Stimulated activated naive CD8-positive, alpha-beta T cell treated with anti-CD3 and anti-CD28 coated beads, Interleukin-15, Interleukin-2, amounts not matched to agents 100 ng/mL and 50 ng/mL, for 24 hours (primary cell): ENCODE data around the gene A3GALT2.

Experiments used
- H3K27ac Mint-ChIP-seq: one replicate; pipeline ENCODE4 v1.8.0; 2021; ENCODE audit warnings: mild to moderate bottlenecking, mixed read lengths
- H3K27me3 Mint-ChIP-seq: one replicate; pipeline ENCODE4 v1.8.0; 2021; ENCODE audit warnings: mixed read lengths
- H3K36me3 Mint-ChIP-seq: one replicate; pipeline ENCODE4 v1.8.0; 2021; ENCODE audit warnings: low read depth, mixed read lengths
- H3K4me1 Mint-ChIP-seq: one replicate; pipeline ENCODE4 v1.8.0; 2021; ENCODE audit warnings: low read depth, mixed read lengths
- H3K4me3 Mint-ChIP-seq: one replicate; pipeline ENCODE4 v1.8.0; 2021; ENCODE audit warnings: mild to moderate bottlenecking, mixed read lengths
- H3K9me3 Mint-ChIP-seq: one replicate; pipeline ENCODE4 v1.8.0; 2021; ENCODE audit warnings: mixed read lengths

A3GALT2 gene

DNA sequence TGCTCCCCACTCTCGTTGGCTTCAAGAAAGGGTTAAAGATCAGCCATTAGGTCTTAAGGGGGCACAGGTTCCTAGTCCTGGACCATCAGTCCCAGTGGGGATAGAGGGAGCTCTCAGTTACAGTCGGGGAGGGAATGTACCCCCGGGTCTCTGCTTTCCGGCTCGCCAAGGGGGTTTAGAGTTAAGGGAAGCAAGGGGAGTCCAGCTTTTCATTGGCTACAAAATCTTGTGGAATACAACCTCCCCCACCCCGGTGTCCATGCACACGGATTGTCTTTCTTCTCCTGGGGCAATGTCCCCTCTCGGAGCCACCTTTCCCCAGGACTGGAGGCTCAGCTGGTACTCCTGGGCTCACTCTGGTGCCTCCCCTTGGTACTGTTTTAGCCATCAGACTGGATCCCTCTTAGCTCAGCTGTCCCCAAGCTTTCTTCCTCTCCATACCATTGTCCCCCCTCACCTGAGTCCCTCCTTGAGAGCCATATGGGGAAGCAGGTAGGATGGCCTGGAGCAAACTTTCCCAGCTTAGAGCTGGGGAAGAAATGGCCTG lies at the start of gene A3GALT2:
TSS of gene A3GALT2 (minus strand) at position 480 of the 547 bp plus-strand sequence. CDS start at position 480, 0 bp downstream.
- H3K9me3 Mint-ChIP-seq, result no peaks in the 10 kb centered on the region
- no peaks in the 10 kb centered on the region for H3K4me1 Mint-ChIP-seq
- peaks cover 13% of the 10 kb centered on the region for H3K36me3 Mint-ChIP-seq
- H3K4me3 Mint-ChIP-seq, result no peak within 1 kb of the TSS
- H3K27me3 Mint-ChIP-seq, result no peaks in the 10 kb centered on the region
- no peak within 1 kb of the TSS for H3K27ac Mint-ChIP-seq

DNA sequence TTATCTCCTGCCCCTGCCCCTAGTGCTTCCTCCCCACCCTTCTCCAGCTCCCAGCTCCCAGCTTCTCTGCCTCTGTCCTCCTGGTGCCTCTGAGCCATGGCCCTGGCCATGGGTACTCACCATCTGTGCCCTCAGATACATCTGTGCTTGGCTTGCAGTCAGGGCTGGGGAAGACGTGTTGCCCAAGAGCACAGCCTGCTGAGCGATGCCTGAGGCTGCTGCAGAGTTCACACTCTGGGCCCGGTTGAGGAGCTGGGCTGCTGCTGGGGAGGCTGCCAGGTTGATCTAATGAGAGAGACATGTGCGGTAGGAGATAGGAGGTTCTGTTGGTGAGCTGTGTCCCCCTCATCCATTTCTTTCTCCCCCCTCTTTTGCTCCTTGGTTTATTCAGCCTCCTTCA lies 49.4 kb upstream of the A3GALT2 start:
- Mint-ChIP-seq H3K27me3 (no peaks in the 10 kb centered on the region), H3K27ac (no peak overlapping the region), H3K36me3 (no peaks in the 10 kb centered on the region), H3K4me1 (peaks cover 4% of the 10 kb centered on the region), H3K9me3 (no peaks in the 10 kb centered on the region), H3K4me3 (no peak overlapping the region)

DNA sequence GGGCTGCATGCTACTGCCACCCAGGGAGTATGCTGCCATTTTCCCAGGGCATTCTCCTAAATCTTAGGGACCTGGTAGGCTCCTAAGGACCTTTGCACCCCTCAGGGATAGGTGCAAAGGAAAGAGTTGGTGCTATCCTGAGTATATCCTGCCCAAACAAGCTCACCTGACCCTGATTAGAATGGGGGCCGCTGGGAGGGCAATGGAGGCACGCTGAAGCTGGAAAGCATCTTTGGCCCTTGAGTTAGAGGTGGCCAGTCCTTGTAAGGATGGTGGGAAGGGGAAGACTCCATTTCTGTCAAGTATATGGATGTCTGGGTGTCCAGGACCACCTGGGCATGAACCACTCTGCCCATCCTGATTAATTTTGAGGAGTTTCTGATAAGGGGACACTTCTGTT lies 48.9 kb upstream of the A3GALT2 start:
- no peaks in the 10 kb centered on the region for H3K27me3 Mint-ChIP-seq
- H3K4me3 Mint-ChIP-seq, result no peak overlapping the region
- H3K27ac Mint-ChIP-seq, result no peak overlapping the region

DNA sequence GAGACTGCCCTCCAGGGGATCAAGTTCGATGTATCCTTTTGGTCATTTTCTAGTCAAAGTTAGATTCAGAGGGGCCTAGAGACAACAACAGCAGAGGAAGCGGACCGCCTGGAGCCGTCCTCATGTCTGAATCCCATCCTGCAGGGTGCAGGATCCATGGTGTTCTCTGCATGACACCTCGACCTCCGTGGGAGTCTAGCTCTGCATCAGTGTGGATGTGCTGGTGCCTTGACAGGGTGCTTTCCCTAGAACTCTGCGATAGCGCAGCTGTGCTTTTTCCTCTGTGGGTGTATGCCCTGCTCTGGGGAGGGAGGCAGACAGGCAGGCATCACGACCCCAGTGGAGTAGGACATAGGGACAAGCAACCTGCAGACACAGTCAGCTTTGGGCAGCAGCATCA lies 48.2 kb upstream of the A3GALT2 start:
- Mint-ChIP-seq H3K27me3 (no peaks in the 10 kb centered on the region), H3K27ac (no peak overlapping the region)

More for the DNA sequence above, 48.9 kb upstream of the A3GALT2 start:
- Mint-ChIP-seq H3K4me1 (peaks cover 4% of the 10 kb centered on the region), H3K9me3 (no peaks in the 10 kb centered on the region), H3K36me3 (no peaks in the 10 kb centered on the region)

DNA sequence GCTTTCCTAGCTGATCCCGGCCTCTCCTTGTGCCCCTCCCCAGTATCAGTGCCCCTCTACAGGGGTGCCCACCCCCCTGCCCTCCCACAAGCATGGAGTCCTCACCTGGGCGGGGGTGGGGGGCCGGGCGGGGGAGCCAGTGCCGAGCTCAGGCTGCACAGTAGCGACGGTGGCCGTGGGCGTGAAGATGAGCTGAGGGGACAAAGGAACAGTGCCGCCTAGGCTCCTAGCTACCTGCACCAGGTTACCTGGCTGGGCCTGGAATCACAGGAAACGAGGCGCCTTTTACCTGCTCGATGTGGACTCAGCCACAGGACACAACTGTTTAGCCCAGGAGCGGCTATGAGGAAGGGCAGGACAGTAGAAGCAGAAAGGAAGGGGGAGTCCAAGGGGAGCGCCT lies 47.5 kb upstream of the A3GALT2 start:
- H3K27me3 Mint-ChIP-seq, result no peaks in the 10 kb centered on the region
- no peak overlapping the region for H3K27ac Mint-ChIP-seq
- no peak overlapping the region for H3K4me3 Mint-ChIP-seq
- no peaks in the 10 kb centered on the region for H3K36me3 Mint-ChIP-seq
- H3K4me1 Mint-ChIP-seq, result peaks cover 4% of the 10 kb centered on the region
- H3K9me3 Mint-ChIP-seq, result no peaks in the 10 kb centered on the region

More for the DNA sequence above, 48.2 kb upstream of the A3GALT2 start:
- H3K9me3 Mint-ChIP-seq, result no peaks in the 10 kb centered on the region
- no peaks in the 10 kb centered on the region for H3K36me3 Mint-ChIP-seq
- peaks cover 4% of the 10 kb centered on the region for H3K4me1 Mint-ChIP-seq
- no peak overlapping the region for H3K4me3 Mint-ChIP-seq

DNA sequence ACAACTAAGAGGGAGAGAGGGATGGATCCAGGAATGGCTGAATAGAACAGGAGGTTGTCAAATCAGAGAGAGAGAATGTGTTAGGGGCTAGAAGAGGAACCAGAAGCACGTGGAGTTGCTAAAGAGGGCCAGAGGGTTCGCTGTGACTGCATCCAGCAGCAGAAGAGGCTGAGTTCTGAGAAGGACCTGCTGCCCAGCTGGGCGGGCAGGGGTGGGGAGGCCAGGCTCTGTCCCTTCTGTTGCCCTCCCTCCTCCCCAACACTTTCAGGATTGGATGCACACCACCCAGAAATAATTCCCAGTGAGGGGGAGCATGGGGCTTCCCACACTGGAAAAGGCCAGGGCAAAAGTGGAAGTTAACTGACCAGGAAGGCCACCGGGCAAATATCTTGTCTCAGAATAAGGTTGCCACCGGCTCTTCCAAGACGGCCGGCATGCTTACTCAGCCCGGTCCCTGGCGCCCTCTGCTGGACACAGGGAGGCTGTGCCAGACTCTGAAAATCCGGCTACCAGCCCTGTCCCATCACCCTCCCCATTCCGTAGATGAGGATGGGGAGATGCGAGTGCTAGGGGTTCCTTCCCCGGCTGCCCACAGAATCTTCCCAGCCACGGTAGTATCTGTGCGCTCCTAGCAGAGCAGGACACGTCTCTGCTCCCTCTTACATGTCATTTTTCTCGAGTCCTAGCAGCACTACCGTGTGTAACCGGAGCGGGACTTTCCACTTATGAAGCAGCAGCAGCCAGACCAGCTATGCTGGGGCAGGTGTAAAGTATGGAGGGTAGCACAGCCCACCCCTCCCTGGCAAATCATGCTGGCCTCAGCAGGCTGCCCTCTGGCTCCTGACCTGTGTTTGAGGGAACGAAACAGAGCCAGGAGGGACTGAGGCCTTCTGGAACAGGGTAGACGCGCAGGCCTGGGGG lies 46.8 kb upstream of the A3GALT2 start:
- H3K9me3 Mint-ChIP-seq, result no peaks in the 10 kb centered on the region
- H3K4me3 Mint-ChIP-seq, result no peak overlapping the region
- no peaks in the 10 kb centered on the region for H3K27me3 Mint-ChIP-seq
- no peak overlapping the region for H3K27ac Mint-ChIP-seq
- H3K4me1 Mint-ChIP-seq, result peaks cover 4% of the 10 kb centered on the region
- no peaks in the 10 kb centered on the region for H3K36me3 Mint-ChIP-seq

DNA sequence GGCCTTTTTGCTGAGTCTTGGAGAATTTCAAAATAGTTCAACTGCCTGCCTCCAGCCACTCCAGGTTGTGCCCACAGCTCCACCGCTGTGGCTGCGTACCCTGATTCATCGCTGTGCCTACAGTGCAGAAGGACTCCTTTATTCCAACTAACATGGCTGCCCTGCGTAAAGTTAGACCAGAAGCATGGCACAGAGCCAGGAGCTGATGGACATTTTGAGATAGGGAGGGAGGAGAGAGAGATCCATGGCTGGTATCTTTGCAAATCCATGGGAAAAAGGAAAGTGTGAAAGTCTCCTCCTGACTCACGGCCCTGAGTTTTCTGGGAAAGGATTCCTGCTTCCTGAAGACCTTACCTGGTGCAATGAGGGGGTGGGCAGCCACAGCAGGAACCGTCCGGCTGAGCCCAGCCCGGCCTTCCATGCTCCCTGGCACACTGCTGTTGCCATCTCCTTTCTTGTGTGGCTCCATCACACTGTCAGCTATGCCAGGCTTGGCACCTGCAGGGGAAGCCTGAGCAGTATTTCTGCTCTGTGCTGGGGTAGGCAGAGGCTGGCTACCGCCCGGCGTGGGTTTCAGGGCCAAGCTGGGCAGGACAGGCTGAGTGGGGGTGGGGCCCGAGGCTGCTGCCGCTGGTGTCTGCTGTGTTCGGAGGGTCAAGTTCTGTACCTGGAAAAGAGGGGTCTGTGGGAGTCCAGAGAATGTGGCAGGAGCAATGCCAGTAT lies 46.0 kb upstream of the A3GALT2 start:
- no peak overlapping the region for H3K27ac Mint-ChIP-seq
- H3K36me3 Mint-ChIP-seq, result no peaks in the 10 kb centered on the region
- no peaks in the 10 kb centered on the region for H3K27me3 Mint-ChIP-seq
- H3K9me3 Mint-ChIP-seq, result no peaks in the 10 kb centered on the region
- no peak overlapping the region for H3K4me3 Mint-ChIP-seq
- H3K4me1 Mint-ChIP-seq, result peaks cover 4% of the 10 kb centered on the region

DNA sequence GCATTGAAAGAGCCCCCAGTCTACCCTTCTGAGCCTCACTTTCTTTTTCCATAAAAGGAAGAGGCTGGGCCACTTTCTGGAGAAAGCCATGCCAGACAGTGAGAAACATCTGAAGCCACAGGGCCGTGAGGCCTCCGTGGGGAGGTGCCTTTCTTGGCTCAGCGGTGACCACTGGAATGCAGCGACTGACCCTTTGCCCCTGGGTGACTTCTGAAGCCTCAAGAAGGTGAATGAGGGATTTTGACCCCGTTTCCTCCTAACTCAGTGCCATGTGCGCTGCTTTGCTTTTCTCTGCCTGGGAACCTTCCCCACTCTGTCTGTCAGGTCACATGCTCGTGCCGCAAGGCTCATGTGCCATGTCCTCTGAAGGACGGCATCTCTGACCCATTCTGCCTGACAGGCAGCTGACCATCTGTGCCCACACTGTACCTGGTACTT lies 44.7 kb upstream of the A3GALT2 start:
- Mint-ChIP-seq H3K4me1 (peaks cover 4% of the 10 kb centered on the region), H3K27me3 (no peaks in the 10 kb centered on the region), H3K27ac (no peak overlapping the region), H3K4me3 (no peak overlapping the region), H3K36me3 (no peaks in the 10 kb centered on the region), H3K9me3 (no peaks in the 10 kb centered on the region)

DNA sequence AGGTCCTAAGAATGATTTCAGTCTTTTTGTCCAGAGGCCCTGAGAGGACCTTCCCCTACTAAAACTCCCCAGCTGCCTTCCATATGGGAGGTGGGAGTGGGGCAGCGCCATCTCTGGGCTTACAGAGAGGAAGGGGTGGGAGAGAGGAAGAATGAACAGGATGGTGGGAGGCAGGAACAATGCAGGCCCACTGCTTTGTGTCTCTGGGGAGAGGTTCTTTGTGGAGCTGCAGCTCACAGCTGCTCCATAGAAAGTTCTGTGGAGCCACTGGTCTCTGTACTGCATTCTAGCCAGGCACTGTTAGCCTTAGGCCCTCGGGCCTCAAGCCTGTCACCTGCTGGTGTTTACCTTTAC lies 43.6 kb upstream of the A3GALT2 start:
- no peaks in the 10 kb centered on the region for H3K36me3 Mint-ChIP-seq
- no peaks in the 10 kb centered on the region for H3K9me3 Mint-ChIP-seq

DNA sequence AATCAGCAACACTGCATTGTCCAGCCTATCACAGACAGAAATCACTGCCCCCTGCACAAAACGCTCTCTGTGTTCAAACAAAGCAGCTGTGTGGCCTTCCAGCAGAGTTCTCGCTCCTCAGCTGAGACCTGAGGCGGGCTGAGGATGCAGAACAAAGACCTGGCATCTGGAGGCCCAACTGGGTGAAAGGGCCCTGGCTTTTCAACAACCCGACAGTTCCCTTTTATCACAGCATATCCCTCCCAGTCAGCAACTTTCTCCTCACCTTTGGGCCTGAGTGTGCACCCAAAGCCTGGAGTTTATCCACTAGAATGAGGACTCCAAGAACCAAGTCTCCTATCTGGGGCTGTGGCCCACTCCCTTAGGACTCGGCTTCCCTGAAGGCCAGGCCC lies 42.6 kb upstream of the A3GALT2 start:
- H3K27ac Mint-ChIP-seq, result no peak overlapping the region
- no peaks in the 10 kb centered on the region for H3K27me3 Mint-ChIP-seq
- peaks cover 4% of the 10 kb centered on the region for H3K4me1 Mint-ChIP-seq
- no peak overlapping the region for H3K4me3 Mint-ChIP-seq
- H3K9me3 Mint-ChIP-seq, result no peaks in the 10 kb centered on the region
- H3K36me3 Mint-ChIP-seq, result no peaks in the 10 kb centered on the region

More for the DNA sequence above, 43.6 kb upstream of the A3GALT2 start:
- Mint-ChIP-seq H3K4me3 (no peak overlapping the region), H3K27ac (no peak overlapping the region), H3K4me1 (peaks cover 4% of the 10 kb centered on the region), H3K27me3 (no peaks in the 10 kb centered on the region)

DNA sequence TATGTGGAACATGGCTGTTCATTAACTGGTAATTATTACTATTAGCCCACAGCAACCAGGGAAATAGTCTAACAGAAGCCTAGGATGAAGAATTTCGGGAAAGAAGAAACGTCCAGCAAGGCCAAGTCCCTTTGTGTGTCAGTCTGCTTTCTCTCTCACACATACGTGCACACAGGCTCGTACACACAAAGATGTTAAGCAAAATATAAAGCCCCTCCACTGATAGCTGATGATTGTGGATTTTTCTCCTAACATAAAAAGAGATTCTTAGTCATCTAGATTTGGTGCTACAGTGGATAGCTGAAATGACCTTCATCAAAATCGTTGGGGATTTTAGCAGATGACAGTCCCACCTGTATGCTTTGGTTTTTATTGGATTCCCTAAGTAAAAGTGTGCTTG lies 42.1 kb upstream of the A3GALT2 start:
- H3K36me3 Mint-ChIP-seq, result no peaks in the 10 kb centered on the region
- H3K4me1 Mint-ChIP-seq, result peaks cover 4% of the 10 kb centered on the region
- no peaks in the 10 kb centered on the region for H3K9me3 Mint-ChIP-seq
- H3K4me3 Mint-ChIP-seq, result no peak overlapping the region
- H3K27ac Mint-ChIP-seq, result no peak overlapping the region
- H3K27me3 Mint-ChIP-seq, result no peaks in the 10 kb centered on the region

DNA sequence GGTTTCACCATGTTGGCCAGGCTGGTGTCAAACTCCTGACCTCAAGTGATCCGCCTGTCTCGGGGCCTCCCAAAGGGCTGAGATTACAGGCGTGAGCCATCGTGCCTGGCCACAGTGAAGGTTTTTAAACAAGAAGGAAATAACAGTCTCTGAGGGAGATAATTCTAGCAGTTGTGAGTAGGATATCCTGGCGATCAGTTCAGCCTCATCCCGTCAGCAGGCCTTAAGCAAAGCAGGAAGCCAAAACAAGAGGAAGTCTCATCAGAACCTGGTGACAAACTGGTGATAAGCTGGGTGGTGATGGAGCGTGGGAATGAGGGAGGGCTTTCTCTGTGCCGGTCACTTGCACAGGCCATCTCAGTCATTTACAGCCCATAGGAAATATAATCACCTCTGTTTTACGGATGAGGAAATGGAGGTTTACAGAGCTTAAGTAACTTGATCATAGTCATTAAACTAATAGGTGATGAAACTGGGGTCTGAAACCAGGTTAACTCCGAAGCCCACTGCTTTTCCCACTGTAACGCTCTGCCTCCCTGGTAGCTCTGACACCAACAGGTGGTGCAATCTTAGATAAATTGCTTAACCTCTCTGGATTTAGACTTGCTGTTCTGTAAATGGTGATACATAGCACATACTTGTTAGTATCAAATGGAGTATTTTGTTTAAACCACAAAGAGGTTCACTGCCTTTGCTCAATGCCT lies 40.8 kb upstream of the A3GALT2 start:
- H3K36me3 Mint-ChIP-seq, result no peaks in the 10 kb centered on the region
- no peaks in the 10 kb centered on the region for H3K4me1 Mint-ChIP-seq
- H3K9me3 Mint-ChIP-seq, result no peaks in the 10 kb centered on the region
- H3K27me3 Mint-ChIP-seq, result no peaks in the 10 kb centered on the region
- H3K4me3 Mint-ChIP-seq, result no peak overlapping the region
- H3K27ac Mint-ChIP-seq, result no peak overlapping the region

DNA sequence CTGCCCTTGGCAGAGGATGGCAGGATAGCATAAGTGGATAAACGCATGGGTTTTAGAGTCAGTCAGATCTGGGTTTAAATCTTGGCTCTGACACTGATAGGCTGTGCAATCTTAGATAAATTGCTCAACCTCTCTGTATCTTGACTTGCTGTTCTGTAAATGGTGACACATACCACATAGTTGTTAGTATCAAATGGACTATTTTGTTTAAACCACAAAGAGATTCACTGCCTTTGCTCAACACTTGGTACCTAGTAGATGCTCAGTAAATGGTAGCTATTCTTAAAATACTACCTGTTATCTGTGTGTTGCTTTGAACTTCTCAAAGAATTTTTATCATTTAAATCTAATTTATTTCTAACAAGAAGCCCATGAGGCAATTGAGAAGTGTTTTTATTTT lies 39.5 kb upstream of the A3GALT2 start:
- H3K27me3 Mint-ChIP-seq, result no peaks in the 10 kb centered on the region

DNA sequence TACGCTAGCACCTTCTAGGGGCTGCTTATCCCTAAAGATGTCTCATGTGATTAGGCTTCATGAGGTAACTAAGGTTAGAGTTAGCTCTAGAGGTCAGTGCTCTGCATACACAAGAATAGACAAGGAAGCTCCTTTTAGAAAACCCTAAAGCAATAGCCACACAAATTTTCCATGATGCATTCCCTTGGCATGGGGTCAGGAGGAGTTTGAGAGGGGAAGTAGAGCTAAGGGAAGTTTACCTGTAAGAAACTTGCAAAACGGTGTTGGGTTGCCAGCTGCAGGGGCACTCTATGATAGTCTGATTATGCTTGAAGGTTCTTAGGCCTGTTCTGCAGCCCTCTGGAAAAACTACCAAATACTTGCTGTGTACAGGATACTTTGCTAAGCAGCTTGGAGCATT lies 39.0 kb upstream of the A3GALT2 start:
- H3K27ac Mint-ChIP-seq, result no peak overlapping the region
- H3K9me3 Mint-ChIP-seq, result no peaks in the 10 kb centered on the region
- H3K4me1 Mint-ChIP-seq, result no peaks in the 10 kb centered on the region
- no peak overlapping the region for H3K4me3 Mint-ChIP-seq
- no peaks in the 10 kb centered on the region for H3K36me3 Mint-ChIP-seq
- no peaks in the 10 kb centered on the region for H3K27me3 Mint-ChIP-seq

More for the DNA sequence above, 39.5 kb upstream of the A3GALT2 start:
- no peak overlapping the region for H3K4me3 Mint-ChIP-seq
- no peaks in the 10 kb centered on the region for H3K36me3 Mint-ChIP-seq
- H3K4me1 Mint-ChIP-seq, result no peaks in the 10 kb centered on the region
- no peak overlapping the region for H3K27ac Mint-ChIP-seq
- H3K9me3 Mint-ChIP-seq, result no peaks in the 10 kb centered on the region
